HG03558 (cell line): ENCODE data around the gene CAPZA1.

Source experiments
- ATAC-seq: cut with Tn5 transposase; IDR thresholded peaks from one replicate; pipeline ENCODE4 v1.9.1; 2021; ENCODE audit warnings: moderate number of reproducible peaks; ENCODE audit not compliant: unreplicated experiment; ENCODE audit errors: extremely low read depth

CAPZA1 gene

DNA sequence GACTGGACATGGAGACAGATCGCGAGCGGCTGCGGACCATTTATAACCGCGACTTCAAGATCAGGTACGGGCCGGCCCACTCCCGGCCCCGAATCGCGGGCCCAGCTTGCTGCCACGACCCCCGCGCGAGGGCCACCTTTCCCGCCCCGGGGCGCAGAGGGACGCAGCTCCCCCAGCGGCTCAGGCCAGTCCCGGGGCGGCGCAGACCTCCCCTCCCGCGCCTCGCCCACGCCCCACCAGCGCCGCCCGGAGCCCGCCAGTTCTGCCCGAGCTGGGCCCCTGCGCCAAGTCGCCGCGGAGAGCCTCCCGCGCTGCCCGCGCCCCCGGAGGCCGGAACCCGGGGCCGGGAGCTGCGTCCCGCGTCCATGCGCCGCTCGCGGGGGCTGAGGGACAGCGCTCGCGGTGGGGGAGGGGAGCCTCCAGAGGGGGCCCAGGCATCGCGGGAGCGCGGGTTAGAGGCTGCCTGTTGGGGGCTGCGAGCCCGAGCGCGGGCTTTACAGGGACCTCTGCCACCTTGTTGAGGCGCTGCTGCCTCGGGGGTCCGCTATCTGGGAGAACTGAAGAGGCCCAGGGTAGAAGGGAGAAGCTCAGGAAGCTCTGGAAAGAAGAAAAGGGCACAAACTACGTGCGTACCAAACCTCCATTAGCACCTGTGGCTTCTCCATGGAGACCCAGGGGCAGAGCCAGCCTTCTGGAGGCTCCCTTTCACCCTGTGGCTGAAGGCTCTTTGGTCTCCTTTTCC lies 55.5 kb downstream of the CAPZA1 start:
- no peak for ATAC-seq

GRCh38 chr1:112675728-112676381 lies 56.2 kb downstream of the CAPZA1 start:
- ATAC-seq: no peak

GRCh38 chr1:112676543-112676942 lies 56.9 kb downstream of the CAPZA1 start:
- ATAC-seq: no peak

- no peak for ATAC-seq
Observed at GRCh38 chr1:112677501-112677900, 57.9 kb downstream of the CAPZA1 start.

DNA sequence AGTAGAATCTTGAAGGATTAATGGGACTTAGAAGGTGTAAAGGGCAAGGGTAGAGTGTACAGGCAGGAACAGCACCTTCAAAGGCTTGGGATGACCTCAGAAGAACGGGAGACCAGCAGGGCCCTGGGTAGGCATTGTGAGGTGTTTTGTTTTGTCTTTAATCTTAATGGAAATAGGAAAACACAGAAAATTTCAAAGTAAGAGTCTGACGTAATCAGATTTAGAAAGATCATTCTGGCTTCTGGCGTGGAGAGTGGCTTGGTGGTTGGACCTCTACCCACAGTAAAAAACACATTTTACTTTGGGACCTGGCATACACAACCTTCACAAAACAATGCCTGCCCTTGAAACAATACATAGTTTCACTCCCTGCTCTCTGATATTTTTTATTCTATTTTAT lies 59.0 kb downstream of the CAPZA1 start:
- no peak for ATAC-seq

- no peak for ATAC-seq
Observed at GRCh38 chr1:112685913-112686312, 66.3 kb downstream of the CAPZA1 start.

DNA sequence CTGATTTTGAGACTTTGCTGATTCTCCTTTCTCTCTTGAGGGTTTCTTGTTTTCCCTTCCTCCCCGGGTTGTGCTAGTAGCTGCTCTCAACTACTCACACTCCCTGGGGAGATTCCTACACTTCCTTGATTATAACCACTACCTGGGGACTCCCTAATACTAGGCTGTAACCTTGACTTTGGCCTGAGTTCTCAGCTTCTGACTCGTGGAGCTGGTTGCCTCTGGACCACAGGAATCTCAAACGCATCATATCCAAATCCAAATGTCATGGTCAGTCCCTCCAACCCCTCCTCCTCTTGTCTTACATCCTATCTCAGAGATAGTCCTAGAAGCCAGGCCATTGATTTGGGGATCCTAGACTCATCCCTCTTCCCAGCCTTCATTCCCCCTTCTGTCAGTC lies 66.8 kb downstream of the CAPZA1 start:
- no peak for ATAC-seq

- ATAC-seq: no peak
Observed at GRCh38 chr1:112686835-112687234, 67.2 kb downstream of the CAPZA1 start.

GRCh38 chr1:112687361-112687760 lies 67.7 kb downstream of the CAPZA1 start:
- no peak for ATAC-seq

DNA sequence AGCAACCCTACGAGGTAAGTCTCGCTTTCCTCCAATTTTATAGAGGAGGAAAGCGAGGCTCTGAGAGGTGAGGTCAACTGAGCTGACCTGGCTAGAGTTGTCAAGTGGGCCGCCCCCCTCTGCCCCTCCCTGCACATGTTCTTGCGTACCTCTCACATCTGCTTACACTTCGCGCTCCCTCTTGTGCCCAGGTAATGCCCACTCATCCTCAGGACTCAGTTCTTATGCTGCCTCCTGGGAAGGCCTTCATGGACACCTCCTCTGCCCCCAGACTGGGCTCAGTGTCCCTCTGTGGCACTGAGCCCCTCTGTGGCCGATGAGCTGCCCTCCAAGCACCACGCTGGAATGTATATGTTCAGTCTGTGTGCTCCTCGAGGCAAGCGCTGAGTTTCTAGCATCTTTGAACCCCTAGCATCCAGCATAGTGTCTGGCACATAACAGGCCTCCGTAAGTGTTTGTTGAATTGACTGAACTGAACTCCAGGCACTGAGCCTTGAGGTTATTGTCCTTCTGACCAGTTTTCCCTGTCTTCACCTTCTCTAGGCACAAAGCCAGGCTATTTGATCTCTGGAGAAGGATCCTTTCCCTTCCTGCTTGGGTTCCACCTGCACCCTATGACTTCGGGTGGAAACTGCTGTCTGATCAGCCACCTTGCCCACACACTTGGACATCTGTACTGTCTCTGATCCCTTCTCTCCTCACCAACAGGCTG lies 68.3 kb downstream of the CAPZA1 start:
- no peak for ATAC-seq

- no peak for ATAC-seq
Observed at GRCh38 chr1:112688781-112689193, 69.2 kb downstream of the CAPZA1 start.

DNA sequence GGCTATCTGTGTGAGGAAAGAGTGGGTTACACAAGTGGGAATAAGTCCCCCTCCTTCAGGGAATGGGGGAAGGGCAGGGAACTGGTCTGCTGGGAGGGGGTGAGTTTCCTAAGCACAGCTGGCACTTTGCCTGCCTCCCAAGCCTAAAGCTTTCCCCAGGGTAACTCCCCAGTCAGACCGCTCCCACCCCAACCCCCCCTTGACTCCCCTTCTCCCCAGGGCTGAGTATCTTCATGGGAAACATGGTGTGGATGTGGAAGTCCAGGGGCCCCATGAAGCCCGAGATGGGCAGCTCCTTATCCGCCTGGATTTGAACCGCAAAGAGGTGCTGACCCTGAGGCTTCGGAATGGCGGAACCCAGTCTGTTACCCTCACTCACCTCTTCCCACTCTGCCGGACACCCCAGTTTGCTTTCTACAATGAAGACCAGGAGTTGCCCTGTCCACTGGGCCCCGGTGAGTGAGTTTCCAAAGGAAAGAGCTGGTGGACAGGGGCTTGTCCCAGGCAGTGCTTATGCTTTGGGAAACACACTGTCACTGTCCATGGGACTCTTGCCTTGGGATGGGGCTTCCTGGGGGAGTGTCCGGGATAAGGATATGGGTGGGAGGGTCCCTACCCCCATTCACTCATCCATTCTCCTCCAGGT lies 69.7 kb downstream of the CAPZA1 start:
- no peak for ATAC-seq

GRCh38 chr1:112689842-112690237 lies 70.2 kb downstream of the CAPZA1 start:
- ATAC-seq: no peak

DNA sequence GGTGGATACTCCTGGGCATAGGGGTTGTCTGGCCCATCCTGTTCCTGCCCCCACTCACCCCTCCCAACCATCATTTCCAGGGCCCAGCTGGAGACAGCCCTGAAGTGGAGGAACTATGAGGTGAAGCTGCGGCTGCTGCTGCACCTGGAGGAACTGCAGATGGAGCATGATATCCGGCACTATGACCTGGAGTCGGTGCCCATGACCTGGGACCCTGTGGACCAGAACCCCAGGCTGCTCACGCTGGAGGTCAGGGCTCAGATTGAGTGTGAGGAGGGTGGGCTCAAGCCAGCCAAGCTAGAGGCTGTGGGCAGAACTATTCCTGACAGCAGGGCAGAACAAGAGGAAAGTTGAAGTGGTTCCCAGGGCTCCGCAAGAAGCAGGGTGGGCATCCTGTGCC lies 73.0 kb downstream of the CAPZA1 start:
- ATAC-seq: no peak

- no peak for ATAC-seq
Observed at GRCh38 chr1:112693821-112694220, 74.2 kb downstream of the CAPZA1 start.

DNA sequence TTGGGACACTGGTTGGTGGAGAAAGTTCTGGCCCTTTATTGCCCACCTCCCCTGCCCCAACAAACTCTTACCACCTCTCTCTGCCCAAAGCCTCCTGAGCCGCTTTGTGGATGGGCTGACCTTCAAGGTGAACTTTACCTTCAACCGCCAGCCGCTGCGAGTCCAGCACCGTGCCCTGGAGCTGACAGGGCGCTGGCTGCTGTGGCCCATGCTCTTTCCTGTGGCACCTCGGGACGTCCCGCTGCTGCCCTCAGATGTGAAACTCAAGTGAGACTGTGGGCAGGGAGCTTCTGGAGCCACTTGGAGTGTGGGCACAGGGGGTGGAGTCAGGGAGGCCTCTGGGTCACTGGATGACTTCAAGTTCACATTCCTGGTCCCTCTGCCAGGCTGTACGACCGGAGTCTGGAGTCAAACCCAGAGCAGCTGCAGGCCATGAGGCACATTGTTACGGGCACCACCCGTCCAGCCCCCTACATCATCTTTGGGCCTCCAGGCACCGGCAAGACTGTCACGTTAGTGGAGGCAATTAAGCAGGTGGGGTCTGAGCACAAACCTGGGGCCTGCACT lies 74.8 kb downstream of the CAPZA1 start:
- ATAC-seq: no peak

GRCh38 chr1:112695276-112695675 lies 75.6 kb downstream of the CAPZA1 start:
- no peak for ATAC-seq

GRCh38 chr1:112696578-112697314 lies 77.1 kb downstream of the CAPZA1 start:
- ATAC-seq: no peak

- no peak for ATAC-seq
Observed at GRCh38 chr1:112697781-112698201, 78.2 kb downstream of the CAPZA1 start.
